ENCODE results near the gene AFDN.

Gene AFDN

DNA sequence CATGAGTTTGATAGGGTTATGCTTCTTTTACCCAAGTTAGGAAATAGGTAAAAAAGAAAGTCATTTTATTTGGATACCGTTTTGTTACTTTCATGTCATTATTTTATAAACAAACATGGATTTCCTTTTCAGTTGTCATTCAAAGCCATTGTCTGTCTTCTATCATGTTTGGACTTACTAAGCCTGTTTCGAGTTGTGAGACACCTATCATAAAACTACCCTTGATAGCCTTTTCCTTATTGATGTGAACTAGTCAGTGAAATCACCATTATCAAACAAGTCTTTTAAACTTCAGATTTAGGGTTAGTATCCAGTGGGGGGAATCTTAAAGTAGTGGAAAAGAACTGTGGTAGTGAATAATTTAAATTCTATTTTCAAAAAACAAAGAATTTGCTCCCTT, 85.8 kb downstream of the AFDN start:
- no peak overlapping the region for H3K4me3 ChIP-seq (ENCODE audit: control insufficient read depth, low read depth, low read length)
- TF ChIP-seq, protein P1, sequence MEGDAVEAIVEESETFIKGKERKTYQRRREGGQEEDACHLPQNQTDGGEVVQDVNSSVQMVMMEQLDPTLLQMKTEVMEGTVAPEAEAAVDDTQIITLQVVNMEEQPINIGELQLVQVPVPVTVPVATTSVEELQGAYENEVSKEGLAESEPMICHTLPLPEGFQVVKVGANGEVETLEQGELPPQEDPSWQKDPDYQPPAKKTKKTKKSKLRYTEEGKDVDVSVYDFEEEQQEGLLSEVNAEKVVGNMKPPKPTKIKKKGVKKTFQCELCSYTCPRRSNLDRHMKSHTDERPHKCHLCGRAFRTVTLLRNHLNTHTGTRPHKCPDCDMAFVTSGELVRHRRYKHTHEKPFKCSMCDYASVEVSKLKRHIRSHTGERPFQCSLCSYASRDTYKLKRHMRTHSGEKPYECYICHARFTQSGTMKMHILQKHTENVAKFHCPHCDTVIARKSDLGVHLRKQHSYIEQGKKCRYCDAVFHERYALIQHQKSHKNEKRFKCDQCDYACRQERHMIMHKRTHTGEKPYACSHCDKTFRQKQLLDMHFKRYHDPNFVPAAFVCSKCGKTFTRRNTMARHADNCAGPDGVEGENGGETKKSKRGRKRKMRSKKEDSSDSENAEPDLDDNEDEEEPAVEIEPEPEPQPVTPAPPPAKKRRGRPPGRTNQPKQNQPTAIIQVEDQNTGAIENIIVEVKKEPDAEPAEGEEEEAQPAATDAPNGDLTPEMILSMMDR (conservative IDR thresholded peaks at IDR 0.05; ENCODE audit: control insufficient read depth, insufficient read depth, low read depth, low read length): no peak
- no peak for DNase-seq (ENCODE audit: low read depth)

DNA sequence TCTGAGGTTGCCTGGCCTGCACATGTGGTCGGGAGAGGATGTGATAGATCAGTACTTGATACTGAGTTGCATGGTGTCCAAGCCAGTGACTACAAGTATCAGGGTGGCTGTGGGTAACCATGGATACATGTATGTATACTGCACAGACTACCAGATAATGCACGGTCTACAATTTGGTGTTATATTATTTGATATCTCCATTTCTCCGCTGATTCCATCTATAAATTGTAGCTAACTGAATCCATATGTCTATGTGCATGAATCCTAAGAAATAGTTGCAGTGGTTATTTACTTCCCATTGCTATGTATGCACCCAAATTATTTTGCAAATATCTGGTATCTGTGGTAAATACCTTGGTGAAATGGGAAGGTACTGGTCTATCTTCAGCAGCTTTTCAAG, 87.0 kb downstream of the AFDN start:
- no peak overlapping the region for H3K4me3 ChIP-seq (ENCODE audit: control insufficient read depth, low read depth, low read length)
- no peak for DNase-seq (ENCODE audit: low read depth)
- TF ChIP-seq, protein P1 (conservative IDR thresholded peaks at IDR 0.05; ENCODE audit: control insufficient read depth, insufficient read depth, low read depth, low read length): no peak

DNA sequence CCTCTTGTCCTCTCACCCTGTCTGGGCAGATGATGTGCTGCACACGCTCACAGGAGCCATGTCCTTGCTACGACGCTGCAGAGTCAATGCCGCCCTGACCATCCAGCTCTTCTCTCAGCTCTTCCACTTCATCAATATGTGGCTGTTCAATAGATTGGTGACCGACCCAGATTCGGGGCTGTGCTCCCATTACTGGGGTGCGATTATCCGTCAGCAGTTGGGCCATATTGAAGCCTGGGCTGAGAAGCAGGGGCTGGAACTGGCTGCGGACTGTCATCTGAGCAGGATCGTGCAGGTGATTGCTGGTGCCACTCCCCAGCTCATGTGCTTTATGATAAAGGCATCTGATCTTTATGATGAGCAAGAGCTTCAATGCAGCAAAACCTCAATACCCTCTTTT, 88.4 kb downstream of the AFDN start:
- no peak for DNase-seq (ENCODE audit: low read depth)
- TF ChIP-seq, protein P1 (conservative IDR thresholded peaks at IDR 0.05; ENCODE audit: control insufficient read depth, insufficient read depth, low read depth, low read length): no peak
- no peak overlapping the region for H3K4me3 ChIP-seq (ENCODE audit: control insufficient read depth, low read depth, low read length)

DNA sequence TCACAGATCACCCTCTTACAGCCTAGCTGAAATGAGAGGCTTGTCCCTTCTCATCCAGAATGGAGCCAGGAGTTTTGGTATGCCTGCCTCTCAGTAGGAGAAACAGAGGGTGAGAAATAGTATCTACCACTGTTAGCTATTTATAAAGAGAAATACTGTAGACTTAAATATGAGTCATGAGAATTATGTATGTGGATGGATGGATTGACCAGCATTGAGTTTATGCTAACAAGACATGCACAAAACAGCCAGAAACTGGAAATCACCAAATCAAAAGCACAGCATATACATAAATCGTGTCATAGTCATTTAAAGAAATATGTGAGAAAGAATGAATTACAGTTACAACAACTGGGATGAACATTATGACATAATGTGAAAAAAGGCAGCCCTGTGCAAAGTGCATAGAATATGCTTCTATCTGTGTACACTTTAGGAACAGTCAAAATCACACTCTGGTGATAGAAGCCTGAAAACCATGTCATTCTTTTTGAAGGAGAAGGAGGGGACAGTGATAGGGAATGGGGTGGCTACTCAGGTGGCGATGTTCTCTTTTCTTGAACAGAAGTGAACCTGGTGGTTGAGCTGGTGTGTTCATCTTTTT, 90.9 kb downstream of the AFDN start:
- H3K4me3 ChIP-seq (ENCODE audit: control insufficient read depth, low read depth, low read length): no peak overlapping the region
- TF ChIP-seq, protein P1 (conservative IDR thresholded peaks at IDR 0.05; ENCODE audit: control insufficient read depth, insufficient read depth, low read depth, low read length): no peak
- DNase-seq (ENCODE audit: low read depth): no peak

DNA sequence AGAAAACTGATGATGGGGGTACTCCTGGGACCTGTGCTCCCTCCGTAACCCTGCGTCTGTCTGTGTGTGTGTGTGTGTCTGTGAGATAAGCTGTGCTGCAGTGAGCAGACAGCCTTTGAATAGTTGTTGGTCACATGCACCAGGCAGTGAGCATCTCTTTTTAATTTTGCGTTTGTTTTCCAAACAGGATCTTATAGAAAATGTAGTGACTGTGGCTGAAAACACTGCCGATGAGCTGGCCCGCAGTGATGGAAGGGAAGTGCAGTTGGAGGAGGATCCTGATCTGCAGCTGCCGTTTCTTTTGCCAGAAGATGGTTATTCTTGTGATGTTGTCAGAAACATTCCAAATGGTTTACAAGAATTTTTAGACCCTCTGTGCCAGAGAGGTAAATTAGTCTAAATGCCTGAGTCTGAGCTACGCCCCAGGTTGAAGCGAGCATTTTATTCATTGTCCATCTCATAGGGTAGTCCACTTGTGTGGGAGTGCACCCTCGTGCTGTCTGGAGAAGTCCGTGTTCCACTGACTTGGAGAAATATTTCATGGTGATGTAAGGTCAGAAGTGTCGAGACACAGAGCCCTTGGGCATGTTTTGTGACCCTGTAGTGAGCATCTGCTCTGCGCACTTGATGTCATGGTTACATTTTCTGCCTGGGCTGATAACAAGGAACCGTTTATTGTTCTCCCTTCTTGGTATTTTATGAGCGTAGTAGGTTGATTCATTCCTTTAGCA, 92.0 kb downstream of the AFDN start:
- TF ChIP-seq, protein P1 (conservative IDR thresholded peaks at IDR 0.05; ENCODE audit: control insufficient read depth, insufficient read depth, low read depth, low read length): no peak

DNA sequence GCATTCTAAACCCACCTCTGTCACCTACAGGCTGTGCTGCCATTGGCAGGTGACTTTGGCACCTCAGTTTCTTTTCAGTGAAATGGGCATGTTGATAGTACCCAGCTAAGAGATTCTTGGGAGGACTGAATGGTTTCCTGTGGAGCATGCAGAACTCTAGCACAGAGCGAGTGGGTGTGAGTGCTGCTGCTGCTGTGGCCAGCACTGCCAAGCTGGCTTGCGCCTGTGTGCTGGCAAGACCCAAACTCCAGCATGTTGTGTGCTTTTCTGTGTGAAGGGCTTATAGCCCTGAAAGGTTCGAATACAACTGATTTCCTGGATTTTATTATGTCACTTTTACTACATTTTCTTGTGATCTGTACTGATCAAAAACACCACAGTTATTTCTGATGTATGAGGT, 92.6 kb downstream of the AFDN start:
- no peak for DNase-seq (ENCODE audit: low read depth)
- TF ChIP-seq, protein P1 (conservative IDR thresholded peaks at IDR 0.05; ENCODE audit: control insufficient read depth, insufficient read depth, low read depth, low read length): no peak
- H3K4me3 ChIP-seq (ENCODE audit: control insufficient read depth, low read depth, low read length): no peak overlapping the region

More for the DNA sequence above, 92.0 kb downstream of the AFDN start:
- no peak overlapping the region for H3K4me3 ChIP-seq (ENCODE audit: control insufficient read depth, low read depth, low read length)
- DNase-seq (ENCODE audit: low read depth): no peak

Measured in fibroblast of mammary gland (primary cell).